Neuronal stem cell (in vitro differentiated cells): ENCODE measurements around the gene CMTR1.
A peak's percentile ranks its signal among the peaks of the same experiment; 100 is the strongest.

Experiments used
- DNase-seq: peaks from one replicate; pipeline ENCODE4 v3.0.0-alpha.2; 2013; ENCODE audit warnings: low spot score
- H2AFZ ChIP-seq: one replicate; pipeline ENCODE4 v1.6.1; 2013; ENCODE audit warnings: mild to moderate bottlenecking, low read length, inconsistent platforms
- H2AK5ac ChIP-seq: 2 replicates; pipeline ENCODE4 v1.6.1; 2013; ENCODE audit warnings: low read depth, mild to moderate bottlenecking, inconsistent platforms, low read length, moderate library complexity, mixed read lengths
- H2BK120ac ChIP-seq: 2 replicates; pipeline ENCODE4 v1.6.1; 2013; ENCODE audit warnings: low read depth, mild to moderate bottlenecking, inconsistent platforms, low read length, moderate library complexity, mixed read lengths
- H2BK12ac ChIP-seq: one replicate; pipeline ENCODE4 v1.6.1; 2013; ENCODE audit warnings: low read length, inconsistent platforms
- H2BK15ac ChIP-seq: 2 replicates; pipeline ENCODE4 v1.6.1; 2013; ENCODE audit warnings: mild to moderate bottlenecking, low read length, inconsistent platforms, mixed read lengths
- H2BK5ac ChIP-seq: one replicate; pipeline ENCODE4 v1.6.1; 2013; ENCODE audit warnings: inconsistent platforms, mild to moderate bottlenecking, low read length, moderate library complexity
- H3K14ac ChIP-seq: one replicate; pipeline ENCODE4 v1.6.1; 2013; ENCODE audit warnings: low read length, inconsistent platforms
- H3K18ac ChIP-seq: 2 replicates; pipeline ENCODE4 v1.6.1; 2013; ENCODE audit warnings: low read length, inconsistent platforms
- H3K23ac ChIP-seq: 2 replicates; pipeline ENCODE4 v1.6.1; 2013; ENCODE audit warnings: low read depth, mild to moderate bottlenecking, mixed read lengths, low read length, inconsistent platforms; ENCODE audit not compliant: poor library complexity
- H3K27ac ChIP-seq: replicated peaks from 3 replicates; pipeline ENCODE4 v1.5.1; 2013; ENCODE audit warnings: low read length, inconsistent platforms
- H3K27me3 ChIP-seq, 3 experiments: 2 replicates each; pipeline ENCODE4 v1.6.1; 2013; ENCODE audit warnings: low read length in 3 of 3, mild to moderate bottlenecking in 2 of 3, inconsistent platforms in 1 of 3, low read depth in 1 of 3, mixed read lengths in 1 of 3, moderate library complexity in 1 of 3; ENCODE audit not compliant: control insufficient read depth in 3 of 3, insufficient read depth in 3 of 3
- H3K36me3 ChIP-seq, 2 donors: replicated peaks in 1 of 2; 2 replicates each; pipeline ENCODE4 v1.6.1; 2013; ENCODE audit warnings: low read length in 2 of 2; ENCODE audit not compliant: control insufficient read depth in 2 of 2, insufficient read depth in 2 of 2
- H3K4ac ChIP-seq: 2 replicates; pipeline ENCODE4 v1.6.1; 2013; ENCODE audit warnings: inconsistent platforms, mild to moderate bottlenecking, low read length, moderate library complexity
- H3K4me1 ChIP-seq, 2 donors: 1 replicate in 1 of 2; 2 replicates in 1 of 2; pipeline ENCODE4 v1.6.1; 2013; ENCODE audit warnings: low read length in 2 of 2, low read depth in 1 of 2; ENCODE audit not compliant: control insufficient read depth in 2 of 2, insufficient read depth in 1 of 2
- H3K4me2 ChIP-seq: one replicate; pipeline ENCODE4 v1.6.1; 2013; ENCODE audit warnings: mild to moderate bottlenecking, low read length, inconsistent platforms; ENCODE audit not compliant: insufficient read depth, poor library complexity, severe bottlenecking
- H3K4me3 ChIP-seq, 2 donors: 2 replicates each; pipeline ENCODE4 v1.5.1; 2013; ENCODE audit warnings: low read length in 2 of 2, mild to moderate bottlenecking in 2 of 2, inconsistent platforms in 1 of 2, moderate library complexity in 1 of 2
- H3K79me1 ChIP-seq: one replicate; pipeline ENCODE4 v1.6.1; 2013; ENCODE audit warnings: low read depth, mild to moderate bottlenecking, inconsistent platforms, low read length, moderate library complexity
- H3K9ac ChIP-seq: one replicate; pipeline ENCODE4 v1.6.1; 2013; ENCODE audit warnings: mild to moderate bottlenecking, low read depth, low read length, inconsistent platforms; ENCODE audit not compliant: poor library complexity
- H3K9me3 ChIP-seq, 2 donors: replicated peaks in 1 of 2; 2 replicates each; pipeline versions ENCODE3 to v1.6.1; 2013; ENCODE audit warnings: low read length in 2 of 2, mild to moderate bottlenecking in 2 of 2, inconsistent platforms in 1 of 2, low read depth in 1 of 2, mixed read lengths in 1 of 2, moderate library complexity in 1 of 2; ENCODE audit not compliant: control insufficient read depth in 2 of 2, insufficient read depth in 1 of 2
- H4K8ac ChIP-seq: one replicate; pipeline ENCODE4 v1.6.1; 2013; ENCODE audit warnings: low read depth, mild to moderate bottlenecking, inconsistent platforms, low read length, moderate library complexity
- H4K91ac ChIP-seq: one replicate; pipeline ENCODE4 v1.6.1; 2013; ENCODE audit warnings: low read length, low read depth, mild to moderate bottlenecking, inconsistent platforms; ENCODE audit not compliant: poor library complexity
- WGBS, 2 donors: extraction: QIAGEN DNeasy Blood & Tissue Kit; methylation state at CpG; one replicate each; pipeline ENCODE4 v1.1.7; 2013; ENCODE audit warnings: missing lambda C conversion rate in 2 of 2, mixed read lengths in 1 of 2; ENCODE audit not compliant: insufficient read length in 2 of 2, insufficient replicate concordance in 1 of 2; ENCODE audit errors: extremely low coverage in 2 of 2; 5-methylcytosine and 5-hydroxymethylcytosine counted together

The CMTR1 gene

DNA sequence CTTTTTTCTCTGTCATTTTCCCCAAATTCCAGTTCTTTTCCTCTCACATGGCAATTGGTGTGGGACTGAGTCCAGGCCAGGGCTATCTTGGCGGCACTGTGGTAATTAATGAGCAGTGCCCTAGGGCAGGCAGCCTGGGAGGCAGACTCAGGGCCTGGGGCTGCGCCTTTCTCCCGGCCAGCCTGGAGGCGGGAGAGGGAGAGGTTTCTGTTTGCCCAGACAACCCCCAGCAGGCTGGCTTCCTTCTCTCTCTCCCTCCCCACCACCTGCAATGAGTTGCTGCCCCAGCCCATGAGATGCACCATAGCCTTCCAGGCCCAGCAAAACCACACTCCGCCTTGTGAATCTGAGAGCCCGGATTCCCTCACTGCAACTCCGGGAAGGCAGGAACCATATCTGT, 81.8 kb downstream of the CMTR1 start:
- peak overlapping the region; percentile 34 for H2AK5ac ChIP-seq
- peaks cover 0 to 32% (median 0%) of the 10 kb centered on the region in 3 experiments for H3K27me3 ChIP-seq
- H3K79me1 ChIP-seq, result no peaks in the 10 kb centered on the region
- peak overlapping the region; percentile 38 for H3K18ac ChIP-seq
- no peak overlapping the region for H2BK120ac ChIP-seq
- H2AFZ ChIP-seq, result no peak overlapping the region
- no peak overlapping the region for H4K8ac ChIP-seq
- H2BK5ac ChIP-seq, result no peak overlapping the region
- WGBS, 2 donors, result no CpG with 5 or more reads among the region's 7 CpGs
- no peak overlapping the region for H3K4me3 ChIP-seq
- H2BK15ac ChIP-seq, result no peak overlapping the region
- H3K9ac ChIP-seq, result no peak overlapping the region
- no peaks in the 10 kb centered on the region for H3K36me3 ChIP-seq
- no peak overlapping the region for H3K4me2 ChIP-seq
- no peak for DNase-seq
- no peak overlapping the region for H4K91ac ChIP-seq
- H3K9me3 ChIP-seq, result no peaks in the 10 kb centered on the region
- no peak overlapping the region for H3K4ac ChIP-seq
- H3K23ac ChIP-seq, result peak overlapping the region; percentile 62
- no peak overlapping the region for H3K27ac ChIP-seq
- no peak overlapping the region for H2BK12ac ChIP-seq
- peaks cover 40 to 56% of the 10 kb centered on the region in 2 donors for H3K4me1 ChIP-seq
- no peak overlapping the region for H3K14ac ChIP-seq

DNA sequence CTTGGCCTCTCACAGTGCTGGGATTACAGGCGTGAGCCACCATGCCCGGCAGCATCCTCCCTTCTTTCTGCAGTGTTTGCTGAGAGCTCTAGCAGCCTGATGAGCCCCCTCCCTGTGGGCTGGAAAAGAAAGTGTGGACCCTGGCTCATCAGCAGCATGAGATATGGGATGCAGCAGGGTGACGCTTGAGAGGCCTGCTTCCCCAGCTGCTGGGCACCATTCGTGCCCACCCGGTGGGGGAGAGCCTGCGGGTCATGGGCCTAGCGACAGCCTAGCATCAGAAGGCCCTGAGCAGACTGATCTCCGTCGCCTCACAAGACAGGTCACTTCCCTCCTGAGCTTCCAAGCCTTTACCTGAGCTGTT, 82.7 kb downstream of the CMTR1 start:
- Histone ChIP-seq H2BK12ac (peak overlapping the region; percentile 52), H3K4ac (no peak overlapping the region), H3K9ac (peak overlapping the region; percentile 36), H3K18ac (peak overlapping the region; percentile 80), H3K4me2 (no peak overlapping the region), H3K9me3 (no peaks in the 10 kb centered on the region), H2AK5ac (no peak overlapping the region), H3K4me3 (no peak overlapping the region), H2BK120ac (peak overlapping the region; percentile 52), H3K79me1 (no peaks in the 10 kb centered on the region), H2BK5ac (peak overlapping the region; percentile 43), H4K91ac (no peak overlapping the region), H2AFZ (peak overlapping the region; percentile 76), H3K36me3 (no peaks in the 10 kb centered on the region), H3K23ac (no peak overlapping the region), H4K8ac (no peak overlapping the region), H3K14ac (no peak overlapping the region), H3K27ac (peak overlapping the region; percentile 2), H3K4me1 (peaks cover 40 to 56% of the 10 kb centered on the region in 2 donors), H3K27me3 (peaks cover 0 to 32% (median 0%) of the 10 kb centered on the region in 3 experiments), H2BK15ac (peak overlapping the region; percentile 44)
- no CpG with 5 or more reads among the region's 9 CpGs for WGBS, 2 donors
- DNase-seq, result no peak

- Histone ChIP-seq H2AFZ (peak overlapping the region; percentile 76), H3K14ac (no peak overlapping the region), H3K4ac (no peak overlapping the region), H4K91ac (no peak overlapping the region), H3K4me2 (no peak overlapping the region), H3K18ac (peak overlapping the region; percentile 80), H2BK15ac (peak overlapping the region; percentile 44), H3K27me3 (peaks cover 0 to 29% (median 0%) of the 10 kb centered on the region in 3 experiments), H3K9me3 (no peaks in the 10 kb centered on the region), H3K36me3 (no peaks in the 10 kb centered on the region), H3K23ac (peak overlapping the region; percentile 26), H2BK12ac (peak overlapping the region; percentile 52), H3K27ac (peak overlapping the region; percentile 59), H3K4me3 (no peak overlapping the region), H3K9ac (peak overlapping the region; percentile 53), H3K4me1 (peaks cover 40 to 56% of the 10 kb centered on the region in 2 donors), H2BK5ac (peak overlapping the region; percentile 43), H4K8ac (no peak overlapping the region), H2BK120ac (peak overlapping the region; percentile 52), H3K79me1 (no peaks in the 10 kb centered on the region), H2AK5ac (no peak overlapping the region)
- no peak for DNase-seq
- WGBS, 2 donors, result no CpG with 5 or more reads among the region's 18 CpGs
These were observed 83.3 kb downstream of the CMTR1 start for GRCh38 chr6:37516076-37516919.

GRCh38 chr6:37516920-37517405, 83.9 kb downstream of the CMTR1 start:
- Histone ChIP-seq H3K4me3 (no peak overlapping the region), H2BK120ac (no peak overlapping the region), H4K8ac (no peak overlapping the region), H2AFZ (peak overlapping the region; percentile 76), H3K27me3 (peaks cover 0 to 31% (median 0%) of the 10 kb centered on the region in 3 experiments), H4K91ac (no peak overlapping the region), H3K27ac (no peak overlapping the region), H3K9ac (peak overlapping the region; percentile 24), H3K23ac (no peak overlapping the region), H2BK12ac (peak overlapping the region; percentile 3), H2BK15ac (peak overlapping the region; percentile 13), H3K18ac (peak overlapping the region; percentile 55), H3K4me1 (peaks cover 33 to 50% of the 10 kb centered on the region in 2 donors), H3K79me1 (no peaks in the 10 kb centered on the region), H3K9me3 (no peaks in the 10 kb centered on the region), H3K4me2 (no peak overlapping the region), H2AK5ac (no peak overlapping the region), H3K14ac (no peak overlapping the region), H3K4ac (no peak overlapping the region), H2BK5ac (peak overlapping the region; percentile 40), H3K36me3 (no peaks in the 10 kb centered on the region)
- no CpG with 5 or more reads among the region's 16 CpGs for WGBS, 2 donors
- DNase-seq, result no peak
